Putamen (tissue), 1 donor: ENCODE data around the gene ZSWIM5.

Experiments
- DNase-seq: peaks from one replicate; pipeline ENCODE4 v3.0.0-alpha.2; 2016; ENCODE audit warnings: low spot score

Gene ZSWIM5

DNA sequence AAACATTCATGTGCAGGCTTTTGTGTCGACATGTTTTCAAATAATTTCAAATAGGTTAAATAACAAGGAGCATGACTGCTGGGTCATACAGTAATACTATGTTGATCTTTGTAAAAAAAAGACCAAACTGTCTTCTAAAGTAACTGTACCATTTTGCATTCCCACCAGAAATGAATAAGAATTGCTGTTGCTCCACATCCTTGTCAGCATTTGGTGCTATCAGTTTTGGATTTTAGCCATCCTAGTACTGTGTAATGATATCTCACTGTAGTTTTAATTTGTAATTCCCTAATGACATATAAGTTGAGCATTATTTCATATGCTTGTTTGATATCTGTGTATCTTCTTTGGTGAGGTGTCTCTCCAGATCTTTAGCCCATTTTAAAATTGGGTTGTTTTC lies 182.7 kb downstream of the ZSWIM5 start:
- DNase-seq, result no peak

DNA sequence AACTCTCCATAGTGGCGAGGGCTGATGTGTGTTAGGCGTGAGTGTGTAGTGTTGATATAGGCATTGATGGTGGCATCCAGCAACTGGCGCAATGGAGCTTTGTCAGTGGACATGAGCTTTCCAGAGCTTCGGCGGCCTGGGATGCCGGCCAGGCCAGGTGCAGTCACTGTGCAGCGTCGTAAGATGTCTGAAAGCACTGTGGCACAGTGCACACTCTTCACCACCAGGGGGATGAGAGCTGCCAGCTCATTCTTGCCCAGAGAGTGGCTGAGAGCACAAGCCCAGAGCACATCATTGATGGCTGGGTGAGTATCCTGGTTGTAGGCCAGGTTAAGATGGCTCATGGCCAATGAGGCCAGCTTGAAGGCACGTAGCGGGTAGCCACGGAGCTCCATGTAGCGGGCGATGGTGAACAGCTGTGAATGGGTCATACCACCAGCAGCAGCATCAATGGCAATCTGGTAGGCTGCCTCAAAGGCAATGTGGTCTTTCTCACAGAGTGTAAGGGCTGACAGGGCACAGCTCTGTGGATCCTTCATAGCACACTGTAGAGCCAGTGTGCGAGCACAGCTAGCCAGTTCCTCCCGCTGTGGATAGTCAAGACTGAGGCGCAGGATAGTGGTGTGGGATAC lies 187.7 kb downstream of the ZSWIM5 start:
- DNase-seq, result peak; percentile 49

DNA sequence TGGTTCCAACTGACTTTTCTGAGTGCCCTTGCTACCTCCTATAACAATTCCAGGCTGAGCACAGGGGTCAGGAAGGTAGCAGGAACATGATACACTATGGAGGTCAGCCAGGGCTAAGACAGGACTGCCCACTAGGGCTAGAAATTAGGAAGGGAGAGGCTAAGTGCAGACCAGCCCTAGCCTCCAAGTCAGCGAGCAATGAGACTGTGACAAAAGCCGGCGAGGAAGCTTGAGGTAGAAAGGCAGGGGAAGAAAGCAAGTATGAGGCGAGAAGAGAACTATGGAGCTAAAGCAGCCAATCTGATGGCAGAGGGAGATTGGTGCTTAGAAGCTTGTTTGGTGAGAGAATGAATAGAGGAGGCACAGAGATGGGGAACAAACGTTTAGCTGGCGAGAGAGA lies 189.6 kb downstream of the ZSWIM5 start:
- no peak for DNase-seq

DNA sequence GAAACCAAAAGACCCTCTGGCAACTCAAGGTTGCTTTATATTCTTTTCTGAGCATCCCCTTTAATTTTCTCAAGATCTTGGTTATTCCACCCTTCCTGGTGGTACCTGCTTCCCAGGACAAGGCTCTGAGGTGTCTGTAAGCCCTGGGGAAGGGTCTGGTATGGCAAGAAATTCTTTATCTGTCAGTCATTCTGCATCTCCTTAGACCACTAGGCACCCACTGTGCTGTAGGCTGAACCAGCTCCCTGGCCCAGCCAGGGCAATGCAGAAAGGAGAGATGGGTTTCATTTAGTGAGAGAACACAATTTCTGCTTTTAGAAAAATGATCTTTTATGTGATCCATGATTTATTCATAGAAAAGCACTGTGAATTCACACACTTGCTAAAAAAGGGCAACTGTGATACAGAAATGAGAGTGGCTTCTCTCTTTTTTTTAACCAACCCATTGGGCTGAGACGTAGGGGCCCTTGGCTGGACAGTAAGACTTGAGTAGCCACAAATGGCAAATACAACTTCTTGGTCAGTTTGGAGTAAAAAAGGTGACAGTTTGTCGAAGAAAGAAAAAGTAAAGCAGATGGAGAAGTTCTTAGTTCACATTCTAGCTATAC lies 190.2 kb downstream of the ZSWIM5 start:
- no peak for DNase-seq

- DNase-seq, result no peak
Observed at GRCh38 chr1:45015683-45016082, 190.7 kb downstream of the ZSWIM5 start.

DNA sequence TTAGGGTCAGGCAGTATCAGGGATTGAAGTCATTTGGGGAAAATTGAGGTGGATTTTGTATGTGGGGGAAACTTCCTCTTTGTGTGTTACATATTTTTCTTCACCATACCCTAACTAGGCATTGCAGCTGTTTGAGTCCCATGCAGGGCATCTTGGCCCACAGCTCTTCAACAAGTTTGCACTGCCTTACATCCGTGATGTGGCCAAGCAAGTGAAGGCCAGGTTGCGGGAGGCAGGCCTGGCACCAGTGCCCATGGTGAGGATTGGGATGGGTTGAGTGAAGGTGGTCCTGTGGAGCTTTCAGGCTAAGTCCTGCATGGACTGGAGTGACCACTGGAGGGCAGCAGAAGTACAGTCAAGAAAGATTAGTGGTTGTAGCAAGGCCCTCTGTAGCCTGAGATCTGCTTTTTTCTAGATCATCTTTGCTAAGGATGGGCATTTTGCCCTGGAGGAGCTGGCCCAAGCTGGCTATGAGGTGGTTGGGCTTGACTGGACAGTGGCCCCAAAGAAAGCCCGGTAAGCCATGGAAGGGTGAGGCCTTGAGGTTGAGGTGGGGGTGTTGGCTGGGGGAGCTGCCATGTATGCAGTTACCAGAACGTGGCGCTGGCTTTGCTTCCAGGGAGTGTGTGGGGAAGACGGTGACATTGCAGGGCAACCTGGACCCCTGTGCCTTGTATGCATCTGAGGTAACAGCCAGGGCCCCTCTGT lies 191.9 kb downstream of the ZSWIM5 start:
- DNase-seq, result peak; percentile 82

DNA sequence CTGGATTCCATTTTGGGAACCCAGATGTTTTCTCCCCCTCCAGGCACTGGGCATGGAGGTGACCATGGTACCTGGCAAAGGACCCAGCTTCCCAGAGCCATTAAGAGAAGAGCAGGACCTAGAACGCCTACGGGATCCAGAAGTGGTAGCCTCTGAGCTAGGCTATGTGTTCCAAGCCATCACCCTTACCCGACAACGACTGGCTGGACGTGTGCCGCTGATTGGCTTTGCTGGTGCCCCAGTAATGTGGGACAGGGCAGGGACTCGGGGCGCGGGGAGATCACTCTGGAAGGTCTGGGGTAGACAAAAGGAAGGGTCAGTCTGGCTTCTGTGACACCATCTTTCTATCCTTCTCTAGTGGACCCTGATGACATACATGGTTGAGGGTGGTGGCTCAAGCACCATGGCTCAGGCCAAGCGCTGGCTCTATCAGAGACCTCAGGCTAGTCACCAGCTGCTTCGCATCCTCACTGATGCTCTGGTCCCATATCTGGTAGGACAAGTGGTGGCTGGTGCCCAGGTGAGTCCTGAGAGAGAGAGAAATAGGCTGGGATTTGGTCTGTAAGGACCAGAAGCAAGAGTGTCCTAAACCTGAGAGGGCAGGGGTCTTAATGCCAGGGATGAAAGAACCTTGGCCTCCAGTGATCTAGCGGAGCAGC lies 192.7 kb downstream of the ZSWIM5 start:
- no peak for DNase-seq

- peak; percentile 50 for DNase-seq
Observed at GRCh38 chr1:45012639-45013278, 193.6 kb downstream of the ZSWIM5 start.

DNA sequence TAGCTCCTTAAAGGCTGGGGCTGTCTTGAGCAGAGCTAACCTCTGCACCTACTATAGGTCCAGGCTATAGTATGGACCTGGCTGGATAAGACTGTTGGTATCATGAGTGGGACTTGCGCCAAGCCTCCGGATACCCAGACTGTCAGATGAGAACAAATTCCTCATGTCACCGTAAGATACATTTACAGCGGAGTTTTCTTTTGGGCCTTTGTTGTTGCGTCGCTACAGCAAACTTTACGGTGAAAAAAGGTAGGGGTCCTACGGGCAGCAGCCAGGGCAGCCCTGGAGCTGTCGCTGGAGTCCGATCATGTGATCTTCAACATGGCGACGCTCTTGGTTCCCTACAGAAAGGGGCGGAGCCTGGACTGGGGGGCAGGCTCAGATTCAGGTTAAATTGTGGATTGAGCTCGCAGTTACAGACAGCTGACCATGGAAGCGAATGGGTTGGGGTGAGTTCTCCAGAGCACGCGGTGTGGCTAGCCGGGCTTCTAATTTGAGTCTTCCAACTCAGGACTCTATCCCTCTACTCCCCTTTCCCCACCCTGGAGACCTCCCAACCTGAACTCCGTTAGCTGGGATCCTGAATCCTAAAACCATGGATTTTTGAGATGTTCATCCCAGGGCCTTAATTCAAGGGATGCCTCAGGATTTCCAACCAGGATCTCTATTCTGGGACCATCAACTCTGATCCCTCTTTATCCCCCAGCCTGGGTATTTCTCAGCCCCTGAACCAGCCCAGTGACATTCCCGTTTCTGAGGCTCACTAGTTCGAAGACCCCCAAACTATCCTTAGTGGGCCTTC lies 194.4 kb downstream of the ZSWIM5 start, which contains the start of gene UROD:
Gene UROD (plus strand): TSS at position 418 of the 802 bp plus-strand sequence. CDS start 12 bp downstream, at position 430.
- DNase-seq, result peak; percentile 97

DNA sequence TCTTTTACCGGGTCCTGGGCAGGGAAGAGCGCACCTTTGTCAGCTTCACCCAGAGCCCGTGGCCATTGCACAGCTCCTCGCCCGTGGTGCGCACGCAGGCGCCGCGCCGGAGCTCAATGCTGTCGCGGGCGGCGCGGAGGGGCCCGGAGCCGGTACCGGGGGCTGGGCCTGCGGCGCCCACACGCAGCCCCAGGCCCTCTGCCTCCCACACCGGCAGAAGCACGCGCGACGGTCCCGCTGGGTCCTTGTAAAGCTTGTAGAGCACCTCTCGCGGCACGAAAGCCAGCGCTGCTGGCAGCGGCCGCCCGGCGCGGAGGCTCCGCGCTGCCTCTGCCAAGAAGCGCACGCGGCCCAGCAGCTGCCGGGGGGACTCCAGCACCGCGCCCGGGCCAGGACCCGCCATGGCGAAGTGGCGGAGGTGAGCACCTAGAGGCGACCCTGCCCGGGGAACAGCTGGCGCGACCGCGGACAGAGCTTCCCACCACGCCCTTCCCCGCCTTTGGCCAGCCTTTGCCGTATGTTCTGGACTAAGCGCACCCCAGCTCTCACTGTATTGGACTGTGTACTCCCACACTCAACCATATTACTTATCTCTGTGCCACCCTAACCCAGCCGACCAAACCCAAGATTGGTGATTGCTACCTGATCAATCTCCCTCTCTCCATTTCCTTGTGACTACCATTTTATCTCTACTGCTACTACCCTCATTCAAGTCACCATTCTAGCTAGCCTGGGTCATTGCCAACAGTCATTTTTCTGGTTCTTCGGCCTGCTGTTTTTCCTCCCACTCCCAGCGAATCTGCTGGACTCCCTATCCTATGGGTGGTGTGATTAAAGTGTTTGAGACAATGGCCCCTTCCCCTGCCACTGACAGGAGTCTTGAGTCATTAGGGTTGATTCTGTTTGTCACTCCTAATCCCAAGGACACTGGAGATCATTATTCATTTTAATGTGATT lies 195.3 kb downstream of the ZSWIM5 start, which contains the start of gene HECTD3:
Gene HECTD3 (minus strand): TSS at position 470 of the 957 bp plus-strand sequence. CDS start 67 bp downstream, at position 403.
- peak; percentile 84 for DNase-seq

- DNase-seq, result no peak
Observed at GRCh38 chr1:45009956-45010854, 196.2 kb downstream of the ZSWIM5 start.

DNA sequence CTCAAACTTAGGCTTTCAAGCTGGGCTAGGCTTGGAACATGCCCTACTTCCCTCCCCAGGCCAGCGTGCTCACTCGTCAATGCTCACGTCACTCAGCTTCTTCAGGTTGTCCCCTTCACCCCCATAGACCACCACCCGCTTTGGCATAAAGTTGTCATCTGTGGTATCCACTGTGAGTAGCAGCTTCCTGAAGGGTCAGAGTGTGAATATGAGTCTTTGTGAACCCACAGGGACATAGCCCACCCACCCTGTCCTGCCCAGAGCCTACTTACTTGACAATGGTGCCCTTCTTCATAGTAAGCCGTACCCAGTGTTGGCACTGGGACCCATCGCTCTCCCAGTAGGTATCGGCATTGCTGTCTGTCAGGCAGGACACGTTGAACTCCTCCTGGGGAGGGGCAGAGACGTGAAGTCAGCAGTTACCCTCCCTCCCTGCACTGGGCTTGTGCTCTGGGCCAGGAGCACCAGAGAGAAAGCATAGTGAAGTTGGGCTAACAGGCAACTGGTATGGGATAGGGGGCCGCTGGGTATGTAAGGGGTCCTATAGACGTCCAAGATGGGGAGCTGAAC lies 197.0 kb downstream of the ZSWIM5 start:
- no peak for DNase-seq

DNA sequence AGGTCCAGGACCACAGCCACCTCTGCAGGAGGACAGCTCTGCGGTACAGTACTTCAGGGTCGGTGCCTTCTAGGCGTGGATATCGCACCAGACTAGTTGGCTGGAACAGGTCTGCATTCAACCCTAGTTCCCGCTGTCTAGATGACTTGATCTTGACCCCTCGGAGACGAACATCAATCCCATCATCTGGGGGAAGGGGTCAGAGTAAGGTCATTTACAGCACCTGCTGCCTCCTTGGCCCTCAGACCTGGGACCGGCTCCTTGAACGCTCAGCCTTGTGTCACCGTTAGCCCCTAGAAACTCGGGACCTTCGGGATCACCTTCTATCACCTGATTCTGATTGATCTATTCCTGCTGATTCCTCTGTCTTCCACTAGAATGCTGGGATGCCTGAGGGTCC lies 197.9 kb downstream of the ZSWIM5 start:
- DNase-seq, result no peak

- DNase-seq, result no peak
Observed at GRCh38 chr1:45008076-45008475, 198.3 kb downstream of the ZSWIM5 start.

DNA sequence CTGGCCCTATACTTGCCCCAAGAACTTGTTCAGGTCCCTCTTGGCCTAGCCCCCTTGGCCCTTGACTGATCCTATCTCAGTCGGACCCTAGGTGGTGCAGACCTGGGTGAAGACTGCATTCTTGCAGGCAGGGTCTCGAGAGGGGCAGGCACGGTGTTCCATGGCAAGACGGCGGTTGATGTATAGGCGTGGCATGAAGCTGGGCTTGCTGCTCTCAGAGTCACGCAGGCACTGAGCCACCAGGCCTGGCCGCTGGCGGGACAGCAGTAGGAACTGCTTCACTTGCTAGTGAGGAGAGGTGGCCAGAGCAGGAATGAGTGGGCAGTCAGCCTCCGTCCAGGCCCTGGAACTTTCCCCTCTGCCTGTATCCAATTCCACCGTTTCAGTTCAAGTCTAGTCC lies 199.1 kb downstream of the ZSWIM5 start:
- DNase-seq, result no peak

- no peak for DNase-seq
Observed at GRCh38 chr1:45005761-45006160, 200.6 kb downstream of the ZSWIM5 start.

DNA sequence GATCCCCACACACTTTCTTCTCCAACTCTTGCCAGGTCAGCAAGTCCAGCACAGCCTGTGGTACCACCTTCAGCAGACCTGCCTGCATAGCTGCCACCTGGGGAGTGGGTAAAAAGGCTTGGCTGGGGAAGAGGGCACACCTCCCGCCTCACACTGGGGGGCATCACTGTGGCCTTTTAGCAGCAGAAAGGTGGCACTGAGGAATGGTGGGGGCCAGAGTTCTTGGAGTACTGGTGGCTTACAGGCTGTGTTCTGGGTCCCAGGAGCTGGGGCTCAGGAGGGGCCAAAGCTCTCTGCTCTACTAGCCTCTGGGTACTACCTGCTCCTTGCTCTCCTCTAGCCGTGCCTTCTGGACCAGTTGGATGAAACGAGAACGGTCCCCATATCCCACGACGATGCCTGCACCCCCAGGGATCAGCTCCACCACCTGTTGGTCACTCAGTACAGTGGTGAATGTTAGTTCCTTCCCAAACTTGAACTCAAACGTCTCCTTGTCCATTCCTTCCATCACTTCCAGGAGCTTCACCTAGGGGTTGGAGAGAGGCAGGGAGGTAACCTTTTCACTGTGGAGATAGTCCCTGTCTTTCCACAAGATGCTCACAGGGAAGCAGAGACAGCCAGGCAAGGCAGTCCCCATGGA lies 202.0 kb downstream of the ZSWIM5 start:
- no peak for DNase-seq

GRCh38 chr1:45003741-45004140 lies 202.7 kb downstream of the ZSWIM5 start:
- no peak for DNase-seq
